Stimulated activated CD4-positive, alpha-beta T cell treated with anti-CD3 and anti-CD28 coated beads, Interleukin-12 subunit alpha, Interleukin-12 subunit beta, amount 100 ng/mL, for 48 hours (primary cell): ENCODE results near the gene CD86.

ENCODE experiments used
- DNase-seq, 3 donors: peaks; one replicate each; pipeline ENCODE4 v3.0.0-alpha.2; 2020; ENCODE audit warnings: low read depth in 2 of 3, low spot score in 1 of 3

Gene CD86

GRCh38 chr3:122060040-122060698 is 5.0 kb downstream of the CD86 start:
- DNase-seq, result no peak

- no peak for DNase-seq
Measured at GRCh38 chr3:122063908-122064307, 8.7 kb downstream of the CD86 start.

- no peak for DNase-seq
Measured at GRCh38 chr3:122064326-122064725, 9.2 kb downstream of the CD86 start.

- DNase-seq, result no peak
Measured at GRCh38 chr3:122066331-122067213, 11.4 kb downstream of the CD86 start.

GRCh38 chr3:122067214-122067550 is 12.0 kb downstream of the CD86 start:
- no peak for DNase-seq

GRCh38 chr3:122067588-122068240 is 12.6 kb downstream of the CD86 start:
- DNase-seq, result no peak

- DNase-seq, result no peak
Measured at GRCh38 chr3:122074621-122075265, 19.6 kb downstream of the CD86 start.

GRCh38 chr3:122076491-122077292 is 21.5 kb downstream of the CD86 start:
- no peak for DNase-seq

- DNase-seq, result no peak
Measured at GRCh38 chr3:122077293-122078234, 22.4 kb downstream of the CD86 start.

- DNase-seq, result no peak
Measured at GRCh38 chr3:122078235-122078935, 23.2 kb downstream of the CD86 start.

- DNase-seq, result no peak
Measured at GRCh38 chr3:122079524-122080206, 24.5 kb downstream of the CD86 start.

- DNase-seq, result no peak
Measured at GRCh38 chr3:122080207-122080587, 25.0 kb downstream of the CD86 start.

- no peak for DNase-seq
Measured at GRCh38 chr3:122081543-122082247, 26.5 kb downstream of the CD86 start.

- no peak for DNase-seq
Measured at GRCh38 chr3:122082357-122082756, 27.2 kb downstream of the CD86 start.

- no peak for DNase-seq
Measured at GRCh38 chr3:122084799-122085198, 29.6 kb downstream of the CD86 start.

GRCh38 chr3:122085673-122086072 is 30.5 kb downstream of the CD86 start:
- DNase-seq, result no peak

- DNase-seq, result no peak
Measured at GRCh38 chr3:122088531-122088930, 33.4 kb downstream of the CD86 start.
